K562 (cell line): ENCODE data around the gene EIF1. TPM values are rescaled to one million over a fixed set of nuclear protein-coding genes. Genes with fewer than 3 reads are reported as not detected.

Experiments used
- ARNT ChIP-seq, 2 experiments: fragments of 450-650 bp; IDR thresholded peaks; 2 replicates each; pipeline ENCODE4 v1.6.1; 2016; ENCODE audit warnings: mild to moderate bottlenecking in 1 of 2
- CREBBP ChIP-seq: IDR thresholded peaks from one replicate; pipeline ENCODE4 v1.6.1; 2012; ENCODE audit warnings: low read depth, mild to moderate bottlenecking, control low read depth, inconsistent platforms, low read length
- ETS1 ChIP-seq: conservative IDR thresholded peaks from 2 replicates; pipeline ENCODE4 v1.6.1; 2011; ENCODE audit warnings: low read depth, mild to moderate bottlenecking, low read length; ENCODE audit not compliant: control insufficient read depth
- MTA3 ChIP-seq: fragments of 450-650 bp; formaldehyde crosslinking; IDR thresholded peaks from 2 replicates; pipeline ENCODE4 v1.6.1; 2017; ENCODE audit warnings: mild to moderate bottlenecking, borderline replicate concordance
- MTF1 ChIP-seq: fragments of 250-450 bp; sonication (Bioruptor Pico); IDR thresholded peaks from 2 replicates; pipeline ENCODE4 v1.9.0; 2021; ENCODE audit warnings: moderate library complexity, mild to moderate bottlenecking, inconsistent platforms, borderline replicate concordance
- PKNOX1 ChIP-seq: fragments of 450-650 bp; IDR thresholded peaks from 2 replicates; pipeline ENCODE4 v1.6.1; 2016
- RBM22 ChIP-seq: fragments of 200-400 bp; formaldehyde crosslinking; IDR thresholded peaks from 2 replicates; pipeline ENCODE4 v1.6.1; 2018; ENCODE audit warnings: low read length, low read depth; ENCODE audit not compliant: poor library complexity, severe bottlenecking
- SP2 ChIP-seq: IDR thresholded peaks from 2 replicates; pipeline ENCODE4 v1.6.1; 2011; ENCODE audit warnings: mild to moderate bottlenecking, low read depth, low read length, moderate library complexity; ENCODE audit not compliant: poor library complexity, severe bottlenecking; ENCODE audit errors: extremely low read depth
- STAT6 ChIP-seq: sonication (generic); formaldehyde crosslinking; IDR thresholded peaks from 2 replicates; pipeline ENCODE4 v1.8.1; 2023; ENCODE audit warnings: mild to moderate bottlenecking, missing genetic modification reagents
- TARDBP ChIP-seq: fragments of 450-650 bp; IDR thresholded peaks from 2 replicates; pipeline ENCODE4 v1.6.1; 2016
- TEAD2 ChIP-seq: fragments of 450-650 bp; IDR thresholded peaks from 2 replicates; pipeline ENCODE4 v1.6.1; 2016; ENCODE audit warnings: missing genetic modification characterization, control low read depth, missing compliant biosample characterization
- TRIM28 ChIP-seq: fragments of 450-650 bp; IDR thresholded peaks from 2 replicates; pipeline ENCODE4 v1.6.1; 2017
- VEZF1 ChIP-seq: fragments of 200-800 bp; sonication (Bioruptor generic); IDR thresholded peaks from 2 replicates; pipeline ENCODE4 v1.6.1; 2017; ENCODE audit warnings: missing genetic modification characterization, missing compliant biosample characterization
- ZBTB26 ChIP-seq: fragments of 450-650 bp; formaldehyde crosslinking; IDR thresholded peaks from 2 replicates; pipeline ENCODE4 v1.4.0; 2022; ENCODE audit warnings: missing genetic modification characterization
- ZFP1 ChIP-seq: fragments of 450-650 bp; formaldehyde crosslinking; IDR thresholded peaks from 2 replicates; pipeline ENCODE4 v1.4.0; 2020; ENCODE audit warnings: mild to moderate bottlenecking, mixed read lengths
- ZNF12 ChIP-seq: sonication (generic); formaldehyde crosslinking; IDR thresholded peaks from 2 replicates; pipeline ENCODE4 v1.4.0; 2020; ENCODE audit warnings: mild to moderate bottlenecking, missing genetic modification reagents
- ZNF57 ChIP-seq: fragments of 450-650 bp; formaldehyde crosslinking; IDR thresholded peaks from 2 replicates; pipeline ENCODE4 v1.4.0; 2020; ENCODE audit warnings: mild to moderate bottlenecking, moderate library complexity
- ZNF695 ChIP-seq: fragments of 450-650 bp; formaldehyde crosslinking; IDR thresholded peaks from 2 replicates; pipeline ENCODE4 v1.4.0; 2020; ENCODE audit warnings: mild to moderate bottlenecking, moderate library complexity
- ZNF707 ChIP-seq: fragments of 250-450 bp; sonication (Bioruptor Pico); conservative IDR thresholded peaks from 2 replicates; pipeline ENCODE4 v1.8.0; 2022; ENCODE audit warnings: inconsistent platforms, mild to moderate bottlenecking, moderate library complexity
- ZNF830 ChIP-seq: fragments of 250-450 bp; sonication (Bioruptor Pico); IDR thresholded peaks from 2 replicates; pipeline ENCODE4 v1.5.0; 2021; ENCODE audit warnings: mild to moderate bottlenecking
- polyA plus RNA-seq, 8 experiments: library from polyadenylated mRNA; depleted of rRNA in 4 of 8; stranded (reverse) in 5 of 8; unstranded in 3 of 8; fragments of >200 nt; fragmentation: Nextera tagmentation in 2 of 8; fragmentation: Illumina TruSeq in 1 of 8; extraction: Ambion mirVana in 2 of 8; extraction: Trizol in 1 of 8; gene quantifications; 2 replicates each; pipeline versions ENCODE4 v1.2.1 to v1.2.3, GENCODE V29; 2011 to 2014; ENCODE audit warnings: inconsistent platforms in 1 of 8, missing spikeins in 1 of 8
- total RNA-seq, 7 experiments: library from RNA; depleted of rRNA in 6 of 7; stranded (reverse); fragments of >200 nt in 6 of 7; fragmentation: Illumina TruSeq in 2 of 7; extraction: Trizol in 2 of 7; gene quantifications; 2 replicates each; pipeline versions ENCODE4 v1.2.1 to v1.2.3, GENCODE V29; 2011 to 2021; ENCODE audit warnings: low replicate concordance in 1 of 7

The EIF1 gene
- total and polyA plus RNA-seq, 9 of the 15 experiments (the other 6 are each of a cell fraction or from before 2014, with no cell fraction given) = 67.0 to 1,204 (median 320) TPM

GRCh38 chr17:41689497-41690299 lies 1.0 kb downstream of the EIF1 start (continued):
- TF ChIP-seq ZBTB26 (0 out of 2 replicates have a peak, but pooled peaks have one; percentile 67), ZNF57 (CRISPR knock-in tag) (no peak), CREBBP (no peak), PKNOX1 (no peak), ZNF695 (no peak), ZNF830 (CRISPR knock-in tag) (no peak), TRIM28 (no peak), ARNT (IDR thresholded peaks at IDR 0.05) (0 out of 4 replicates have a peak, but pooled peaks of 1 of the 2 experiments have one; percentile 53), MTF1 (CRISPR knock-in tag) (no peak), RBM22 (peak; percentile 98), TARDBP (0 out of 2 replicates have a peak, but pooled peaks have one; percentile 3), VEZF1 (CRISPR knock-in tag) (peak; percentile 24; the same call in 1 of the 2 replicates), ETS1 (no peak; the same call in 1 of the 2 replicates), MTA3 (0 out of 2 replicates have a peak, but pooled peaks have one; percentile 67), SP2 (no peak), STAT6 (CRISPR knock-in tag) (no peak), ZNF12 (CRISPR knock-in tag) (no peak), ZFP1 (no peak), ZNF707 (CRISPR knock-in tag) (no peak), TEAD2 (tag) (no peak)
